GM18907 (cell line): ENCODE data around the gene CDC14B.
"Not testable (repeated sequence)": the region's sequence is repeated elsewhere in the genome, so short reads cannot be mapped to it uniquely, and the experiment has no call there.

Experiments
- ATAC-seq: cut with Tn5 transposase; IDR thresholded peaks from one replicate; pipeline ENCODE4 v1.9.1; 2021; ENCODE audit warnings: mild to moderate bottlenecking, moderate library complexity; ENCODE audit not compliant: unreplicated experiment

CDC14B gene

DNA sequence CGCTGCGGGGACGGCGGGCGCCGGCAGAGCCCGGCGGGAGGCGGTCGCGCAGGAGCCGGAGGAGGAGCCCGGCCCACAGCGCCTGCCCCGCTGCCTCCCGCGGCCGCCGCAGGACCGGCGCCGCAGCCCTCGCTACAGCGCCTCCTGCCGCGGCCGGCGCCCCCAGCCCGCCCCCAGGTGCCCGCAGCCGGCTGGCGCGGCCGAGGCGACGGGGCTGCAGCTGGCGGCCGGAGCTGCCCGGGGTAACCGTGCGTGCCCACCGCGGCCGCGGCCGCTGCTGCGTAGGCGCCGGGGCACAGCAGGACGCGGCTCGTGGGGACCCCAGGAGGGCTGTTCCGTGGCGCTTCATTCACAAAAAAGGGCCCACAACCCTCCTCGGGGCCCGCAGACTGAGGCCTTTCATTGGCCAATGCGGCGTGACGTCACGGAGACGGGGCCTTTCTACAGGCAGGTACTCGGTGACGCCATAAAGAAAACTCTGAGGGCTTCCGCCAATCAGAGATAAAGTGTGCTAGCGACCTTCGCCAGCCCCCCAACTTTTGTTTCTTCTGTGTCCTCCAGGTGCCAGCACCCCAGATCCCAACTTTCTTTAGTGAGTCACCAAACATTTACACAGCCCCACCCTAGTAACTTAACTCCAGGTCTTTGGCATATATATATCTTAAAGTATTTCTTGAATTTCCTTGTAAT is at the start of gene CDC14B:
Gene CDC14B, minus strand, starts transcription at position 353 of the 690 bp plus-strand sequence. CDS start 465 bp downstream, outside the sequence.
- ATAC-seq, result peak; percentile 46

DNA sequence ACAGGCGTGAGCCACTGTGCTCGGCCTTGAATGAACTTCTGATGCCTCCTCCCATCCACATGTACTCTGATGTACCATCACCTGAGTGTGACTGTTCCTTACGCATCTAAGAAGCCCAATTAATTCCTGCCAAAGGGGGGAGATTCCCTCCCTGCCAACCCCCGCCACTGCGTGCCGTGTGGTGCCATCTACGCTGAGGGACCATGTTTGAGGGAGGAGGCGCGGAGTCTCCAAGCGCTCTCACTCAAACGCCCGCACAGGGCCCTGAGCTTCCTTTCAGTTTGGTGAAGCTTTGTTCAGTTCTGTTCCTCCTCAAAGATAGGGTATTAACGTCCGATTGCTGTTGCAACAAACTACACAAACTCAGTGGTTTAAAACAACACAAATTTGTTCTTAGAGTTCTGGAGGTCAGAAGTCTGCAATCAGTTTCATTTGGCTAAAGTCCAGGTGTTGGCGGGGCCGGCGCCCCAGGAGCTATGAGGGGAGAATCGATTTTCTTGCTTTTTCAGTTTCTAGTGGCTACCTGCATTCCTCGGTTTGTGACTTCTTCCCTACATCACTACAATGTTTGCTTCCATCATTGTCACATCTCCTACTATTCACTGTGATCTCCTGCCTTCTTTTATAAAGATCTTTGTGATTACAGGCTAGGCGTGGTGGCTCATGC is 49.4 kb upstream of the CDC14B start:
- no peak for ATAC-seq

DNA sequence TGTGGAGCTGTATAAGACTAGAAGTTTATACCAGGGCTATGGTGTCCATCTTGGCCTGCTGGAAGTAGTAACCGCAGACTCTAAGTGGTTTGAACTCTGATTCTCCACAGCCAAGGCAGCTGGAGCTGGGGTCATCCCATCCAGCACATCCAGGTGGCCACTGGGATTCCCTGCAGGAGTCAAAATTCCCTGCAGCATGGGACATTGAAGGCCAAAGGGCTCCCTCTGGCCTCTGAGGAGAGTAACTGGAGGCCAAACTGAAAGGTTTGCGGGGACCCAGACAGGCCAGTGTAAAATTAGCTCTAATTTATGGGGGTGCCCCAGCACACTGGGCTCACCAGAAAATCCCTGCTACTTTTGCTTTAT is 47.7 kb upstream of the CDC14B start:
- ATAC-seq, result no peak

DNA sequence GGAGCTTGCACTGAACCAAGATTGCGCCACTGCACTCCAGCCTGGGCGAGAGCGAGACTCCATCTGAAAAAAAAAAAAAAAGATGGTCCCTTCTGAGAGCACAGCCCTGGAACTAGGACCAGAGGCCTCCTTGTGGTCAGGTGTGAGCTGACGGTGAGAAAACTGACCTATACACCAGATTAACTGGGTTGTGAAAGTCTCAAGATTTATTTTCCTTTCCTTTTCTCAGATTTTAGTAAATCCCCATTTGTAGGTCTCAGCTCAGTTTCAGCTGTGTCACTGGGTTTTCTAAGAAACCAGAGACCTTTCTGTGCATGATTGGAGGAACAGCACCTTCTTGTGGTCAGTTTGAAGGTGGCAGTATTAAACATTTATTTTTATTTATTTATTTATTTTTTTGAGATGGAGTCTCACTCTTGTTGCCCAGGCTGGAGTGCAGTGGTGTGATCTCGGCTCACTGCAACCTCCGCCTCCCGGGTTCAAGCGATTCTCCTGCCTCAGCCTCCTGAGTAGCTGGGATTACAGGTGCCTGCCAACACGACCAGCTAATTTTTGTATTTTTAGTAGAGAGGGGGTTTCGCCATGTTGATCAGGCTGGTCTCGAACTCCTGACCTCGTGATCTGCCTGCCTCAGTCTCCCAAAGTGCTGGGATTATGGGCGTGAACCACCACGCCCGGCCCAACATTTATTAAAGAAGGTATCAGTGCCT is 47.2 kb upstream of the CDC14B start:
- ATAC-seq, result peak; percentile 72

DNA sequence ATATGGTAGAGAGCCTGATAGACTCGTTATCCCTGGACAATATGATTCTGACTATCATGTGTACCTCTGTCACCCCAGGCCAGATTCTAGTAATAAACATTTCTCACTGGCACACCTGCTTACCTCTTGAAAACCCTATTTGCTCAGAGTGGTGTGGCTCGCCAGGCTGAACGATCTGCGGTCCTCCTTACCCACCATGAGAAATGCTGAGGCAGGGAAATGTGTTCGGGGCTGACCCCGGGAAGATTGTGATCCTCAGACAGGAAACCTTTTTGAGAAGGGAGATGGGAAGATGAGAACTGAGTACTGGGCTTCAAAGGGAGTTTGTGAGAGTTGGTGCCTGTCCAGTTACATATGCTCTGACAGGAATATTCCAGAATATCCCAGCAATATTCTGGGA is 46.1 kb upstream of the CDC14B start:
- ATAC-seq, result no peak

DNA sequence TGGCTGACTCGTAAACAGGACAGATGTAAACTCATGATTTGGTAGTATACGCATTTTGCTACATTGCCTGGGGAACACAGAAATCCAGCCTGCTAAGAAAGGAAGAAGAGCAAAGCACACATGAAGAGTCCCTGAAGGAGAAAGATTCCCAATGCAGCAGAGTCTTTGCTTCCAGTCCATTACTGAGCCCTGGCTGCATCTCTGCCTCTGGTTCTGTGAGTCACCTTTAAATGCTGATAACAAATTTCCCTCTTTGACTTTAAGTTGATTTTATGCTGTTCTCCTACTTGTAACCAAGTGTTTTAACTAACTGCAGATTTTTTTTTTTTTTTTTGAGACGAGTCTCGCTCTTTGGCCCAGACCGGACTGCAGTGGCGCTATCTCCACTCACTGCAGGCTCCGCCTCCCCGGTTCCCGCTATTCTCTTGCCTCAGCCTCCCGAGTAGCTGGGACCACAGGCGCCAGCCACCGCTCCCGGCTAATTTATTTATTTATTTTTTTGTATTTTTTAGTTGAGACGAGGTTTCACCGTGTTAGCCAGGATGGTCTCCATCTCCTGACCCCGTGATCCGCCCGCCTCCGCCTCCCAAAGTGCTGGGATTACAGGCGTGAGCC is 44.0 kb upstream of the CDC14B start:
- no peak for ATAC-seq

DNA sequence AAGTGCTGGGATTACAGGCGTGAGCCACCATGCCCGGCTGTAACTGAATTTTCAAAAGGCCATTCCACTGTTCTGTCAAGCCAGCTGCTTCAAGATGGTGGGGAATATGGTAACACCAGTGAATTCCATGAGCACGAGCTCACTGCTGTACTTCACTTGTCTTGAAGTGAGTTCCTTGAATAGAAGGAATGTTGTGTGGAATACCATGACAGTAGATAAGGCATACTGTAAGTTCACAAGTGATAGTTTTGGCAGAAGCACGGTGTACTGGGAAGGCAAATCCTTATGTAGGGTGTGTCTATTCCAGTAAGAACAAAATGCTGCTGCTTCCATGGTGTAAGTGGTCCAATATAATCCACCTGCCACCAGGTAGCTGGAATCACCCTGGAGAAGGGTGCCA is 42.1 kb upstream of the CDC14B start:
- ATAC-seq, result no peak

DNA sequence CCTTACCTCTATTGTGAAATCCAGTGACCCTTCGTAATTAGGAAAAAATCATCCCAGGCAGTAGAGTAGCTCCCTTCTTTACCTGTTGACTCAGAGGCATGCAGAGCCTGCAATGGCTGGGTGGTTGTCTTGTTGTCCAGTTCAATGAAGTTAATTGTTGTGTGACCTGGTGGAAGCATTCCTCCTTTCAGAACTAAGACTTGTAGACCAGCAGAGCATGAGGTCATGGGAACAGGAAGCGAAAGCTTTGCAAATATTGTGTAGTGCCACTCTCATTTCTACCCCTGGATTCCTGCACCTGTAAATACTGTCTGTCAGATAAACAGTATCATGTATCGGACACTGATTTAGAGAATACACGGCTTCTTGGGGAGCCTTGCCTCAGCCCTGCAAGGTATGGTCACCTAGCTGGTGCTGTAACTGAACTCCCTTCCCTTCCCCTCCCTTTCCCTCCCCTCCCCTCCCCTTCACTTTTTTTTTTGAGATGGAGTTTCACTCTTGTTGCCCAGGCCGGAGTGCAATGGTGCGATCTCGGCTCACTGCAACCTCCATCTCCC is 41.1 kb upstream of the CDC14B start:
- no peak for ATAC-seq

DNA sequence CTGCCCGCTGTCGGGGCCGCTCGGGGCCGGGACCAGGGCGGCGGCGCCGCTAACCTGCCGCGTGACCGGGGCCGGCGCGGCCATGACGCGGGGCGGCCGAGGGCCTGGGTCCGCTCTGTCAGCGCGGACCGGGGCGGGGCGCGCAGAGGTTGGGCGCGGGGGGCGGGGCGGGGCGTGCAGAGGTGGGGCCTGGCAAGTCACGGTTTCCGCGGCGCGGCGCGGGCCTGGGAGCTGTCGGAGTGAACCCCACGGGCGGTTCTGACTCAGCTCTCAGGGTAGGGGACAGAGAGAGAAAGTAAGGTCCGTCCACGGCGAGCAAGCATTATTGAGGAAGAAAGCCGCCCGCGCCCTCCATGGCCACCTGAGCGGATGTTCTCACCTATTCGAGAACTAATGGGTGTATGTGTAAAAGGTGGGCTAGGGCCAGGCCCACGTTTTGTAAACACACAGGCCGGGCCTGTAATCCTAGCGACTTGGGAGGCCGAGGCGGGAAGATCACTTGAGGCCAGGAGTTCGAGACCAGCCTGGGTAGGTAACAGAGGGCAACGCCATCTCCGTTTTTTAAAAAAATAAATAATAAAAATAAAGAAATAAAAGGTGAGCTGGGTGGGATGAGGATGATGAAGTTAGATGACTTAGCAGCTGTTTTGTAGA is 35.7 kb upstream of the CDC14B start, which contains the start of gene PRXL2C:
Gene PRXL2C, minus strand, starts transcription at position 120 of the 654 bp plus-strand sequence. Its CDS starts 36 bp downstream, at position 84.
- peak; percentile 63 for ATAC-seq

DNA sequence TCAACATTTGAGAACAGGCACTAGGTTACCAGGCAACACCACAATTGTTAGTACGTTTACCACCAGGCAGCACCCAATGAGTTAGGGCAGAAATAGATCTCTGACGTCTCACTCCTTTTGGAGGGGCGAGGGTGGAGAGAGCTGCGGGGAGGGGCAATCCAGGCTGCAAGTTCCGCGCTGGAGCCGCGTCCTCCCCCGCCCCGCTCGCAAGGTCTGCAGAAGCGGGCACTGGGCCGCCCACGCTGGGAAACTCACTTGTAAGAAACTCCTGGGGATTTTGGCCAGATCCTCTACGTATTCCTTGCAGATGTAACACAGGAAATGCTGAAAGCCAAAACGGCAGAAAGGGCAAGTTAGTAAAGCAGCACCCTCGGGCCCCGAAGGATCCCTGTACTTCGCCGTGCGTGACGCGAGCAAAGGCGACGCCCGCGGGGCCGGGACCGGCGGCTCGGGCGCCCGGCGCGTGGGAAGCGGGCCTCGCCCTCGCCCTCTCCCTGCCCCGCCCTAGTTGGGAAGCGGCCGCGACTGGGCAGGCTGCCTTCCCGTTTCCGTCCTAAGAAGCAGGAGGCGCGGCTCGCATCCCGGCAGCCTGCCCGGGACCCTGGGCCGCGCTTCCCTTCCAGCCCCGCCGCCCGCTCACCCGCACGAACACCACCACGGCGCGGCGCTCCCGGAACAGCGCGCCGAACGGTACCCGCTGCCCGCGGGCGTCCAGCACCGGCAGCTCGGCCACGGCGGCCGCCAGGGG is 35.0 kb upstream of the CDC14B start:
- ATAC-seq, result peak; percentile 62

DNA sequence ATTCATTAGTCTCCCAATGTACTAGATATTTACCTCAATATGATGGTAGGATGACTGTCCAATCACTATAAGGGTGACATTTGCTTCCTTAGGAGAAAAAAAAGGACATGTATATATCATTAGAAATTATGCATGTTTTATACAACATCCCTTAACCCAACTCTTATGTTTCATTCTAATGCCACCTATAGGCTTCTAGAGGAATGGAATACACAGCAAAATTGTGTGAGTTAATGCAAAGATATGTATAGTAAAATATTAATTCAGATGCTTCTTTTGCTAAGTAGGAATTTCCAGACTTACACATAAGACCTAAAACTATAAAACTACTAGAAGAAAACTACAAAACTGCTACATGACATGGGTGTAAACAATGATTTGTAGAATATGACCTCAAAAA is 32.0 kb upstream of the CDC14B start:
- no peak for ATAC-seq

DNA sequence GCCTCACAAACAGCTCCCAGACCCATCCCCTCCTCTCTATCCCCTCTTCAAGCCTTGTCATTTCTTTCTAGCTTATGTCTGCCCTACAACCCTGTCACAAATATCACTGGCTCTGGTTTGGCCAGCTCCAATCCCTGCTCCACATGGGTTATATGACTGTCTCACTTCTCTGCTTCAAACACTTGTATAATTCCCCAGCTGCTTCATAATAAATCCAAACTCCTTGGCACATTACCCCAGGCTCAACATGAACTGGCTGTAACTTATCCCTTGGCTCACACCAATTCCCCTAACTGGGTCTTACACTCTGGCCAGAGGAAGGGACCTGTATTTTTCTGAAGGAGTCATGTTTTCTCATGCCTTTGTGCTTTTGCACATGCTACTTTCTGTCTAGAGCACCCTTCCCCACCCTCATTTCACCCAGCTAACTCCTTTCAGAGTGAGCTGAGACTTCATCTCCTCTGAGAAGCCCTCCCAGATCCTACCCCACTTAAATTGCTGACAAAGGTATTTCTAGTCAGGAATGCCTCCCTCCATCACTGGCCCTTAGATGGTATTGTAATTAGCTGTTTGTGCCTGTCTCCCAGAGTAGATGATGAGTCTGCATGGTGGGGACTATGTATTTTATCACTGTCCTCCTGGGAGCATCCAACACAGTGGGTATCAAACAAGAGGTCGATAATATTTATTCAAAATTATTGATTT is 30.1 kb upstream of the CDC14B start:
- ATAC-seq, result no peak

DNA sequence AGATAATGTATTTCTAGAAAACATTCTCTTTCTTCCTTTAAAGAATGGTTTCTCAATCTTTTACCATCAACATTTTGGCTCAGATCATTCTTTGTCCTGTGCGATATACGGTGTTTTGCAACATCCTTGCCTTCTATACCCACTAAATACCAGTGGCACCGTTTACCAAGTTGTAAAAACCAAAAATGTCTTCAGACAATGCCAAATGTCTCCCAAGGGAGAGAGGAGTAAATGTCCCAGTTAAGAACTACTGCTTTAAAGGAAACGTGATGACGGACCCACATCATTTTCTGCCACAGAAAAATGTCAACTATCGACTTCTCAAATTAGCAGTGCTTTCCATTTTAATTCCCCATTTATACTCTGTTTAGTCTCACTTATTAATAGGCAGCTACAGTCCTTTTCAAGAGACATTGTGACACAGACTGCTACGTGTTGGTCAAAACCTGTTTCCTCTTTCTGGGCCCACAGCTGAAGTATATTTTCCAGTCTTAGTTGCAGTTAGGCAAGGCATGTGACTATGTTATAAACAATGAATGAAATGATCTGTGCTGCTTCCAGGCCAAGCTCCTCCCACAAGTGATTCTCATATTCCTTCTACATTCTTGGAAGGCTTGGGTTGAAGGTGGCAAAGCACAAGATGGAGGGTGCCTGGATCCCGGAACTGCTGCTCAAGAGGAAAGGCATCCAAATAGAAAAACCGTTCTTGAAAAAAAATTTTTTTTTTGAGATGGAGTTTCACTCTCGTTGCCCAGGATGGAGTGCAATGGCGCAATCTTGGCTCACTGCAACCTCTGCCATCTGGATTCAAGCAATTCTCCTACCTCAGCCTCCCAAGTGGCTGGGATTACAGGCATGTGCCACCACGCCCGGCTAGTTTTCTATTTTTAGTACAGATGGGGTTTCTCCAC is 26.7 kb upstream of the CDC14B start:
- no peak for ATAC-seq

DNA sequence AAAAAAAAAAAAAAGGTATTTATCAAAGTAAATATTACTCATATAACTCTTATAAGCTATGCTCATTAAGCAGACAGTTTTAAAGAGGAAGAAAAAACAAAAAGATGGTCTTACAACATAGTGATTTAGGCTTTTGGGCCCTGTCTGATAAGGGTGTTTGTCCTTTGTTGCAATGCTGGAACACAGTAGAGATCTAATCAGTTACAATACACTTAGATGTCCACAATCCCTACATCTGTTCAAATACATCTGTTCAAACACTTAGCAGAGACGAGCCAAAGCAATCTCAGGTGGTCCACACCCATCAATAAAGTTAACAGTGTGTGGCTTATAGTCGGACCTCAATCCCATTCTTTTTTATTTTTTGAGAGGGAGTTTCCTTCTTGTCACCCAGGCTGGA is 24.5 kb upstream of the CDC14B start:
- no peak for ATAC-seq

DNA sequence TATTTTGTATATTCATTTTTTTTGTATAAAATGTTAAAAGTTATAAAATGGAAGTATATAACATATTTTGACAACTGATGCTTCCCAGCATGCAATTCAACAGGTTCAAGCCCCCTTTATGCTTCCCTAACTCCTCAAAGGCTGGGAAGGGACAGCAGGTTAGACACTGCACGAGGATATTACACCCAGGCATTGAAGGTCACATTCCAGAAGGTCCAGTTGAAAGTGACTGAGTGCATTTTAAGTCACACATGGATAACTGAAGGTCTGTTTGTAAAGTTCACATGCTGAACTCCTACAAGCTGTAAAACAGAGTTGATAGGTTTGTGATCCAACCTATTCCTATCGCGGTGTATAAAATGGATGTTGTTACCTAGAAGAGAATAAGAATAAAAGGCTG is 21.9 kb upstream of the CDC14B start:
- ATAC-seq, result no peak

DNA sequence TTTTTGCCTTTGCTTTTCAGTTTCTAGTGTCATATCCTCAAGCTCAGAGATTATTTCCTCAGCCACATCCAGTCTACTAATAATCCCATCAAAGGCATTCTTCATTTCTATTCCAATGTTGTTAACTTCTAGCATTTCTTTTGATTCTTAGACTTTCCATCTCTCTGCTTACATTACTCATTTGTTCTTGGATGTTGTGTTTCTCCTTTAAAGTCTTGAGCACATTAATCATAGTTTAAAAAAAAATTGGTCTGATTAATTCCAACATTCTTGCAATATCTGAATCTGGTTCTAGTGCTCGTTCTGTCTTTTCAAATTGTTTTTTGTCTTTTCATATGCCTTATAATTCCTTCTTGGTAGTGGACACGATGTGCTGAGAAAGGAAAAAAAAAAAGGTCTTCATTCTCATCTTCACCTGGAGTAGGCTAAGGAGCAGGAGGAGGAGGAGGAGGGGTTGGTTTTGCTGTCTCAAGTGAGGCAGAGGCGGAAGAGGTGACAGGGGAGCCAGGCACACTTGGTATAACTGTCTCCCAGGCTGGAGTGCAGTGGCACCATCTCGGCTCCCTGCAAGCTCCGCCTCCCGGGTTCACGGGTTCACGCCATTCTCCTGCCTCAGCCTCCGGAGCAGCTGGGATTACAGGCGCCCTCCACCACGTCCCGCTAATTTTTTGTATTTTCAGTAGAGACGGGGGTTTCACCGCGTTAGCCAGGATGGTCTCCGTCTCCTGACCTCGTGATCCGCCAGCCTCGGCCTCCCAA is 19.1 kb upstream of the CDC14B start:
- ATAC-seq, result no peak

DNA sequence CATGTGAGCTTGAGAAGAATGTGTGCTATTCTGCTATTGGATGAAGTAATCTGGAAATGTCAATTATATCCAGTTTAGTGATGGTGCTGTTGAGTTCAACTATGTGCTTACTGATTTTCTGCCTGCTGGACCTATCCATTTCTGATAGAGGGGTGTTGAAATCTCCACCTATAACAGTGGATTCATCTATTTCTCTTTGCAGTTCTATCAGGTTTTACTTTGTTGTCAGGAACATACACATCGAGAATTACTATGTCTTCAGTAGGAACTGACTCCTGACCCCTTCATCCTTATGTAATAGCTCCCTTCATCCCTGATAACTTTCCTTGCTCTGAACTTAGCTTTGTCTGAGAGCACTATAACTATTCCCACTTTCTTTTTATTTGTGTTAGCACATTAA is 16.7 kb upstream of the CDC14B start:
- ATAC-seq, result no peak

DNA sequence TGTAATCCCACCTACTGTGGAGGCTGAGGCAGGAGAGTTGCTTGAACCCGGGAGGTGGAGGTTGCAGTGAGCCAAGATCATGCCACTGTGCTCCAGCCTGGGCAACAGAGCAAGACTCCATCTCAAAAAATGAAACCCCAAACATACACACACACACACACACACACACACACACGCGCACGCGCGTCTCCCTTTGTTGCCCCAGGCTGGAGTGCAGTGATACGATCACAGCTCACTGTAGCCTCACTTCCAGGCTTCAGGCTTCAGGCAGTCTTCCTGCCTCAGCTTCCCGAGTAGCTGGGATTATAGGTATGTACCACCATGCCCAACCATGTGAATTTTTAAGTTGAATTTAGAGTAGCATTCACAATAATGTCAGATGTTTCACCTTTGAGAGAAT is 13.9 kb upstream of the CDC14B start:
- not testable (repeated sequence) for ATAC-seq
